Upper lobe of left lung (tissue), 6 donors: Measurements from ENCODE around the gene DHRS4L2. TPM values are rescaled to one million over a fixed set of nuclear protein-coding genes. Genes with fewer than 3 reads are reported as not detected.
"Not testable (repeated sequence)": the region's sequence is repeated elsewhere in the genome, so short reads cannot be mapped to it uniquely, and the experiment has no call there.

ENCODE experiments used
- ATAC-seq, 2 donors: fragments of 200-7000 bp; cut with Tn5 transposase; one replicate each; pipeline ENCODE4 v1.9.1; 2022; ENCODE audit warnings: mild to moderate bottlenecking in 2 of 2, moderate library complexity in 2 of 2; ENCODE audit not compliant: low FRiP score in 2 of 2
- DNase-seq, 2 donors: peaks; one replicate each; pipeline ENCODE4 v3.0.0-alpha.2; 2019 to 2020
- H3K27ac ChIP-seq, 4 donors: fragments of 200-600 bp; sonication (generic); one replicate each; pipeline ENCODE4 v1.5.1; 2016 to 2019
- H3K27me3 ChIP-seq, 4 donors: fragments of 200-600 bp; sonication (generic); one replicate each; pipeline ENCODE4 v1.5.1; 2017 to 2019
- H3K36me3 ChIP-seq, 4 donors: fragments of 200-600 bp; sonication (generic); one replicate each; pipeline ENCODE4 v1.5.1; 2016 to 2019
- H3K4me1 ChIP-seq, 4 donors: fragments of 200-600 bp; sonication (generic); one replicate each; pipeline ENCODE4 v1.5.1; 2018 to 2019
- H3K4me3 ChIP-seq, 4 donors: fragments of 200-600 bp; sonication (generic); one replicate each; pipeline ENCODE4 v1.5.1; 2017 to 2019; ENCODE audit warnings: mild to moderate bottlenecking in 2 of 4, moderate library complexity in 1 of 4
- H3K9me3 ChIP-seq, 4 donors: fragments of 200-600 bp; sonication (generic); one replicate each; pipeline ENCODE4 v1.5.1; 2018 to 2019
- EP300 ChIP-seq, 4 donors: sonication (generic); formaldehyde crosslinking; IDR thresholded peaks; one replicate each; pipeline ENCODE4 v1.5.1; 2017; ENCODE audit warnings: antibody characterized with exemption in 4 of 4, control low read depth in 2 of 4
- POLR2A ChIP-seq, 4 donors: fragments of 450-650 bp; IDR thresholded peaks; one replicate each; pipeline ENCODE4 v1.5.1; 2016 to 2017; ENCODE audit warnings: antibody characterized with exemption in 4 of 4, mild to moderate bottlenecking in 2 of 4
- POLR2AphosphoS5 ChIP-seq, 2 donors: sonication (generic); formaldehyde crosslinking; IDR thresholded peaks; one replicate each; pipeline ENCODE4 v1.5.1; 2017; ENCODE audit warnings: antibody characterized with exemption in 2 of 2
- WGBS, 2 donors: methylation state at CpG; one replicate each; pipeline ENCODE4 v1.1.5; 2017 to 2018; 5-methylcytosine and 5-hydroxymethylcytosine counted together
- total RNA-seq, 6 donors: library from RNA; depleted of rRNA in 4 of 6; stranded (reverse); fragments of >200 nt in 4 of 6; gene quantifications; one replicate each; pipeline versions ENCODE4 v1.1.0 to v1.2.1, GENCODE V29; 2016 to 2021
- TF ChIP-seq, protein P1 (sequence below), 6 experiments: fragments of 450-650 bp in 4 of 6; fragments of 200-600 bp in 2 of 6; sonication (generic) in 2 of 6; IDR thresholded peaks; one replicate each; pipeline ENCODE4 v1.5.1; 2016 to 2019; ENCODE audit warnings: antibody characterized with exemption in 6 of 6
- donor health status: DM: no; HTN: no; CAD: no; lungs with moderate emphysema.
- donor health status: DM: no; HTN: yes; CAD: no; lungs with severe emphysema.

The DHRS4L2 gene
- total RNA-seq, 6 donors from 2014 or later: 13.2 to 27.4 (median 18.2) TPM

DNA sequence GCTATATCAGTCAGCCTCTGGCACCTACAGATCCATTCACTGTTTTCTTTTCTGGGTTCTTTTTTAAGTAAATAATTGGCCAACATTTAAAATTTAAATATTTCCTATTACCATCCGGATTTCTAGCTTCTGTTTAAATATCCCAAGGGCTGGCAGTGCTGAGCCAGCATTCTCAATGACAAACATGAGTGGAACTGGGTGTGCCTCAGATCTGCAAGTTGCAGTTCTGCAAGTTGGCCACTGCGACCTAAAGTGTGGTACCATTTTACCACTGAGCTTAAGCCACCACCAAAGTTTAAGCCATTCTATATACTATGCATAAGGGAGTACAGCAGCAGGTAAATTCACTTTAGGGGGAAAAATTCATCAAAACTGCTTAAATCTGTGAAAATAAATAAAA lies 31.2 kb downstream of the DHRS4L2 start:
- ATAC-seq: peak in 1 of 2 donors; percentile 75
- H3K4me3 ChIP-seq, H3K27me3 ChIP-seq, H3K4me1 ChIP-seq, H3K27ac ChIP-seq, H3K9me3 ChIP-seq, DNase-seq, H3K36me3 ChIP-seq: not testable (repeated sequence)
- TF ChIP-seq, protein P1, sequence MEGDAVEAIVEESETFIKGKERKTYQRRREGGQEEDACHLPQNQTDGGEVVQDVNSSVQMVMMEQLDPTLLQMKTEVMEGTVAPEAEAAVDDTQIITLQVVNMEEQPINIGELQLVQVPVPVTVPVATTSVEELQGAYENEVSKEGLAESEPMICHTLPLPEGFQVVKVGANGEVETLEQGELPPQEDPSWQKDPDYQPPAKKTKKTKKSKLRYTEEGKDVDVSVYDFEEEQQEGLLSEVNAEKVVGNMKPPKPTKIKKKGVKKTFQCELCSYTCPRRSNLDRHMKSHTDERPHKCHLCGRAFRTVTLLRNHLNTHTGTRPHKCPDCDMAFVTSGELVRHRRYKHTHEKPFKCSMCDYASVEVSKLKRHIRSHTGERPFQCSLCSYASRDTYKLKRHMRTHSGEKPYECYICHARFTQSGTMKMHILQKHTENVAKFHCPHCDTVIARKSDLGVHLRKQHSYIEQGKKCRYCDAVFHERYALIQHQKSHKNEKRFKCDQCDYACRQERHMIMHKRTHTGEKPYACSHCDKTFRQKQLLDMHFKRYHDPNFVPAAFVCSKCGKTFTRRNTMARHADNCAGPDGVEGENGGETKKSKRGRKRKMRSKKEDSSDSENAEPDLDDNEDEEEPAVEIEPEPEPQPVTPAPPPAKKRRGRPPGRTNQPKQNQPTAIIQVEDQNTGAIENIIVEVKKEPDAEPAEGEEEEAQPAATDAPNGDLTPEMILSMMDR (IDR thresholded peaks at IDR 0.05): peak in 2 of 6 experiments; percentile 17 to 32
- 33 to 58% methylated on average over 2 of the region's 2 CpGs for WGBS, 2 donors

DNA sequence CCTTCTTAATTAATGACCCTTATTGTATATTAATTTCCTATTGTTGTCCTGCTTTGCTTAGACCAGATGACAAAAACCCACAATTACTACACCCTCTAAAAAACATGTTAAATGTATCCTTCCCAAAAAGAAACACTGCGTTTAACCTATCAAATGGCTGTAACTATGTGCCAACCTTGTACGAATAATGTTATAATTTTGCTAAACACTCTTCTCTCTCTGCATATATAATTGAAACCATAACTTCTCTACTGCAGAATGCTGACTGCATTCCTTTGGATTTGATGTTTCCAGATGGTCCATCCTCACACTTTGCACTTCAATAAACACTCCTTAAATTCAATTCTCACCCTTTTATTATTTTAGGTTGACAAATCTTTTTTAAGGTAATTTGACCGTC lies 31.8 kb downstream of the DHRS4L2 start:
- not testable (repeated sequence) for H3K9me3 ChIP-seq, DNase-seq, H3K4me1 ChIP-seq, ATAC-seq, H3K27me3 ChIP-seq, H3K27ac ChIP-seq, H3K36me3 ChIP-seq, H3K4me3 ChIP-seq
- 82 to 91% methylated on average over 3 of the region's 3 CpGs for WGBS, 2 donors

DNA sequence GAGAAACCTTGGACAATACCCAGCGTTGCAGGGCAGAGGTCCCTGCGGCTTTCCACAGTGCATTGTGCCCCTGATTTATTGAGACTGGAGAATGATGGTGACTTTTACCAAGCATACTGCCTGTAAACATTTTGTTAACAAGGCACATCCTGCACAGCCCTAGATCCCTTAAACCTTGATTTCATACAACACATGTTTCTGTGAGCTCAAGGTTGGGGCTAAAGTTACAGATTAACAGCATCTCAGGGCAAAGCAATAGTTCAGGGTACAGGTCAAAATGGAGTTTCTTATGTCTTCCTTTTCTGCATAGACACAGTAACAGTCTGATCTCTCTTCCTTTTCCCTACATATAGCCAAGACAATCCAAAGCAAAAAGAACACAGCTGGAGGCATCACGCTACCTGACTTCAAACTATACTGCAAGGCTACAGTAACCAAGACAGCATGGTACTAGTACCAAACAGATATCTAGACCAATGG lies 36.2 kb downstream of the DHRS4L2 start:
- ATAC-seq, H3K4me3 ChIP-seq, H3K27ac ChIP-seq, H3K4me1 ChIP-seq, DNase-seq, H3K36me3 ChIP-seq, H3K27me3 ChIP-seq, H3K9me3 ChIP-seq: not testable (repeated sequence)
- WGBS, 2 donors: 93 to 96% methylated on average over 3 of the region's 3 CpGs

DNA sequence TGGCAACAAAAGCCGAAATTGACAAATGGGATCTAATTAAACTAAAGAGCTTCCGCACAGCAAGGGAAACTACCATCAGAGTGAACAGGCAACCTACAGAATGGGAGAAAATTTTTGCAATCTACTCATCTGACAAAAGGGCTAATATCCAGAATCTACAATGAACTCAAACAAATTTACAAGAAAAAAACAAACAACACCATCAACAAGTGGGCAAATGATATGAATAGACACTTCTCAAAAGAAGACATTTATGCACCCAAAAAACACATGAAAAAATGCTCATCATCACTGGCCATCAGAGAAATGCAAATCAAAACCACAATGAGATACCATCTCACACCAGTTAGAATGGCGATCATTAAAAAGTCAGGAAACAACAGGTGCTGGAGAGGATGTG lies 41.0 kb downstream of the DHRS4L2 start:
- H3K9me3 ChIP-seq, H3K27ac ChIP-seq, DNase-seq, H3K27me3 ChIP-seq, H3K4me1 ChIP-seq, H3K36me3 ChIP-seq, H3K4me3 ChIP-seq, ATAC-seq: not testable (repeated sequence)
- WGBS, 2 donors: 87 to 100% methylated on average over 2 of the region's 3 CpGs

DNA sequence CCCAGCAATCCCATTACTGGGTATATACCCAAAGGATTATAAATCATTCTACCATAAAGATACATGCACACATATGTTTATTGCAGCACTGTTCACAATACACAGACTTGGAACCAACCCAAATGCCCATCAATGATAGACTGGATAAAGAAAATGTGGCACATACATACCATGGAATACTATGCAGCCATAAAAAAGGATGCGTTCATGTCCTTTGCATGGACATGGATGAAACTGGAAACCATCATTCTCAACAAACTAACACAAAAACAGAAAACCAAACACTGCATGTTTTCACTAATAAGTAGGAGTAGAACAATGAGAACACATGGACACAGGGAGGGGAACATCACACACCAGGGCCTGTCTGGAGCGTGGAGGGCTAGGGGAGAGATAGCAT lies 42.6 kb downstream of the DHRS4L2 start:
- not testable (repeated sequence) for H3K4me3 ChIP-seq, ATAC-seq, H3K27ac ChIP-seq, H3K27me3 ChIP-seq, H3K9me3 ChIP-seq, H3K4me1 ChIP-seq, H3K36me3 ChIP-seq, DNase-seq
- WGBS, 2 donors: 85 to 98% methylated on average over 2 of the region's 2 CpGs

DNA sequence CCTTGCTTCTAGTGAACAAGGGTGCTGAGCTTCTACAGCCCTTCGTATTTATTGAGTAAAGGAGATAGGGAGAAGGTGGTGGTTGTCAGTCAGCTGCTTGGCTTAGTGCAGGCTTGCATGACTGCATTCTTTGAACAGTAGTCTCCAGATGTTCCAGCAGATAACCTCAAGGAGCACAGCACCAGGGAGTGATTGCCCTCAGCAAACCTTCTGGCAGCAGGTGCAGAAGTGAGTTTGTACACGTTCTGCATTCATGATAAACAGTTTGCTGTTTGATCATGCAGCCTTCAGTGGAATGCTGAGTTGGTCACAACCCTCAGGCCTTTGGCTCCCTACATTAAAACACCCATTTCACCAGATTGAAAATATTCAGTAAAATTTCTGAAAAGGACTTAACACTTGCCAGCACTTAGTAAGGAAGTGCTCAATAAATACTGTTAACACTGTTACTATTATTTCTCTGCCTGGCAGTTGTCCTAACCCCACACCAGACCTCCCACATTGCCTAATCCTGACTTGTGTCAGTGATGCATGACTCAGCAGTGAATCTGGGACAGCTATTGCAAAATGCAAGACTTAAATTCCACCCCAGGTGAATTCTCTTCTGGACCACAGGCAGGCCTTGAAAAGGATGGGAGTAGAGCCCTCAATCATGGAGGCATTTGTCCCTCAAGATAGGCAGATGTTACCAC lies 44.1 kb downstream of the DHRS4L2 start:
- 79 to 91% methylated on average over 2 of the region's 2 CpGs for WGBS, 2 donors
- H3K9me3 ChIP-seq: peaks cover 0 to 8% (median 0%) of the 10 kb centered on the region in 4 donors
- H3K4me1 ChIP-seq: peaks cover 5 to 13% (median 9%) of the 10 kb centered on the region in 4 donors
- H3K27me3 ChIP-seq: no peaks in the 10 kb centered on the region
- H3K36me3 ChIP-seq: no peaks in the 10 kb centered on the region
- TF ChIP-seq POLR2AphosphoS5 (IDR thresholded peaks at IDR 0.05) (peak; percentile 26 to 28), EP300 (IDR thresholded peaks at IDR 0.05) (no peak), POLR2A (IDR thresholded peaks at IDR 0.05) (no peak)
- TF ChIP-seq, protein P1 (IDR thresholded peaks at IDR 0.05): no peak
- ATAC-seq (peak in 1 of 2 donors; percentile 35), DNase-seq (peak in 1 of 2 donors; percentile 59)
- H3K4me3 ChIP-seq: no peak overlapping the region
- H3K27ac ChIP-seq: no peak overlapping the region

DNA sequence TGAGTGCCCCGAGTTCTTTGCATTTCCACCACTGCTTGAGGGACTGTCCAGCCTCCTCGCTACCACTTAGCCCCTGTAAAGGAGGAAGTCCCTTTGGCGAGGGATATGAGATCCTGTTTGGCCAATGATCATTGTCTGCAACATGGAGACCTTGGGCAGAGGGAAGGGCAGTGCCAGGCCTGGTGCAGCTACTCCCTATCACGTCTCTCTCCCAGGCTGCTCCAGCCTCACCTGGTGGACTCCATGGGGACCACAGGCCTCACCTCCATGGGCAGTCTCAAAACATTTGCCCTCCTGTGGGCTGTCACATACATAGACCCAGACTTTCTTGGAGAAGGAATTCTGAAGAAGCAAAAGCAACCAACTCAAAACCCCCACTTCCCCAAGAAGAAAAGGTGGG lies 47.0 kb downstream of the DHRS4L2 start:
- H3K4me3 ChIP-seq: peak overlapping the region; percentile 50 to 65 (median 56)
- H3K9me3 ChIP-seq, H3K27me3 ChIP-seq, H3K36me3 ChIP-seq, DNase-seq: not testable (repeated sequence)
- H3K4me1 ChIP-seq: peaks cover 5 to 13% (median 9%) of the 10 kb centered on the region in 4 donors
- peak overlapping the region; percentile 79 to 95 (median 90) for H3K27ac ChIP-seq
- TF ChIP-seq, protein P1 (IDR thresholded peaks at IDR 0.05): peak in 1 of 6 experiments; percentile 40
- ATAC-seq: peak; percentile 44 to 69
- 13 to 30% methylated on average over 1 to 4 of the region's 4 CpGs for WGBS, 2 donors
